H1 (cell line): ENCODE measurements around the gene TSPAN15. TPM values are rescaled to one million over a fixed set of nuclear protein-coding genes. Genes with fewer than 3 reads are reported as not detected.

Experiments
- CTCF ChIA-PET: fragments of 300-600 bp; sonication (Branson Sonifier 250); formaldehyde crosslinking; loops from one replicate; lab custom pipeline; 2021; ENCODE audit not compliant: partially characterized antibody; lab: Charles Lee
- POLR2A ChIA-PET: fragments of 300-600 bp; sonication (Branson Sonifier 250); formaldehyde crosslinking; loops from one replicate; lab custom pipeline; 2021; ENCODE audit warnings: inconsistent platforms; ENCODE audit not compliant: partially characterized antibody; lab: Charles Lee
- DNase-seq, 2 experiments: peaks; one replicate each; pipeline versions ENCODE4 v3.0.0 to v3.0.0-alpha.2; 2010 to 2022; ENCODE audit warnings: low spot score in 2 of 2, low read depth in 1 of 2, mixed read lengths in 1 of 2
- FAIRE-seq: peaks from 2 replicates; lab custom pipeline; 2011; peaks lifted over from hg19 to GRCh38; lab: Jason Lieb, UNC
- H2AFZ ChIP-seq: 2 replicates; pipeline ENCODE4 v1.8.1; 2012; ENCODE audit warnings: low read length, inconsistent platforms
- H2AK5ac ChIP-seq: 2 replicates; pipeline ENCODE4 v1.6.1; 2013; ENCODE audit warnings: low read depth, low read length
- H2BK120ac ChIP-seq: replicated peaks from 2 replicates; pipeline ENCODE3; 2013; ENCODE audit warnings: low read depth, low read length, inconsistent platforms
- H2BK12ac ChIP-seq: 2 replicates; pipeline ENCODE4 v1.6.1; 2013; ENCODE audit warnings: low read depth, low read length
- H2BK15ac ChIP-seq: 2 replicates; pipeline ENCODE4 v1.6.1; 2013; ENCODE audit warnings: low read length
- H2BK20ac ChIP-seq: 2 replicates; pipeline ENCODE4 v1.6.1; 2013; ENCODE audit warnings: low read length
- H2BK5ac ChIP-seq: 2 replicates; pipeline ENCODE4 v1.6.1; 2013; ENCODE audit warnings: low read depth, low read length
- H3K14ac ChIP-seq: 2 replicates; pipeline ENCODE4 v1.6.1; 2013; ENCODE audit warnings: inconsistent platforms; ENCODE audit not compliant: insufficient read length
- H3K18ac ChIP-seq: 2 replicates; pipeline ENCODE4 v1.6.1; 2013; ENCODE audit warnings: low read length; ENCODE audit errors: extremely low read depth
- H3K23ac ChIP-seq: 2 replicates; pipeline ENCODE4 v1.6.1; 2013; ENCODE audit warnings: inconsistent platforms; ENCODE audit not compliant: insufficient read length
- H3K23me2 ChIP-seq: 2 replicates; pipeline ENCODE4 v1.6.1; 2013; ENCODE audit warnings: low read depth, low read length
- H3K27ac ChIP-seq: 2 replicates; pipeline ENCODE4 v1.6.1; 2011; ENCODE audit warnings: low read depth, low read length, inconsistent platforms
- H3K27me3 ChIP-seq, 4 experiments: replicated peaks in 1 of 4; 1 replicate in 1 of 4; 2 replicates in 3 of 4; pipeline versions ENCODE4 v1.6.1 to v1.8.1; 2011 to 2013; ENCODE audit warnings: low read length in 3 of 4, mild to moderate bottlenecking in 3 of 4, inconsistent platforms in 2 of 4, mixed read lengths in 2 of 4, moderate library complexity in 1 of 4; ENCODE audit not compliant: control insufficient read depth in 3 of 4, insufficient read depth in 3 of 4; ENCODE audit errors: extremely low read depth in 1 of 4
- H3K36me3 ChIP-seq, 4 experiments: 2 replicates each; pipeline versions ENCODE4 v1.6.1 to v1.8.1; 2011 to 2013; ENCODE audit warnings: mild to moderate bottlenecking in 4 of 4, low read length in 3 of 4, moderate library complexity in 2 of 4, control low read depth in 1 of 4, inconsistent platforms in 1 of 4; ENCODE audit not compliant: insufficient read depth in 4 of 4, control insufficient read depth in 2 of 4
- H3K4ac ChIP-seq: replicated peaks from 2 replicates; pipeline ENCODE3; 2013; ENCODE audit warnings: low read length, low read depth, mixed read lengths, inconsistent platforms; ENCODE audit not compliant: insufficient read length
- H3K4me1 ChIP-seq, 4 experiments: replicated peaks in 1 of 4; 1 replicate in 1 of 4; 2 replicates in 3 of 4; pipeline versions ENCODE4 v1.6.1 to v1.8.1; 2011 to 2013; ENCODE audit warnings: low read length in 3 of 4, inconsistent platforms in 2 of 4, mixed read lengths in 1 of 4; ENCODE audit not compliant: insufficient read depth in 4 of 4, control insufficient read depth in 3 of 4
- H3K4me2 ChIP-seq, 2 experiments: 2 replicates each; pipeline versions ENCODE4 v1.6.1 to v1.8.1; 2011 to 2013; ENCODE audit warnings: low read depth in 2 of 2, low read length in 2 of 2, control low read depth in 1 of 2, inconsistent platforms in 1 of 2, mild to moderate bottlenecking in 1 of 2; ENCODE audit not compliant: insufficient read depth in 1 of 2
- H3K4me3 ChIP-seq, 4 experiments: fragments of 200-600, 300-600 bp in 1 of 4; sonication (generic), shearing (Covaris generic), sonication (Bioruptor Twin) in 1 of 4; 2 replicates each; pipeline versions ENCODE4 v1.5.1 to v1.8.1; 2011 to 2016; ENCODE audit warnings: low read length in 4 of 4, low read depth in 3 of 4, control low read depth in 2 of 4, inconsistent platforms in 2 of 4, mild to moderate bottlenecking in 2 of 4, mixed read lengths in 1 of 4, moderate library complexity in 1 of 4; ENCODE audit not compliant: insufficient read depth in 2 of 4; ENCODE audit errors: extremely low read depth in 1 of 4
- H3K56ac ChIP-seq: replicated peaks from 2 replicates; pipeline ENCODE3; 2013; ENCODE audit warnings: low read depth, mild to moderate bottlenecking, mixed read lengths, low read length, inconsistent platforms; ENCODE audit not compliant: insufficient read length
- H3K79me1 ChIP-seq: 2 replicates; pipeline ENCODE4 v1.6.1; 2013; ENCODE audit warnings: low read depth, low read length, control low read depth
- H3K79me2 ChIP-seq, 2 experiments: 2 replicates each; pipeline versions ENCODE4 v1.6.1 to v1.8.1; 2012 to 2013; ENCODE audit warnings: low read length in 2 of 2, mild to moderate bottlenecking in 2 of 2, inconsistent platforms in 1 of 2; ENCODE audit not compliant: insufficient read depth in 2 of 2, control insufficient read depth in 1 of 2
- H3K9ac ChIP-seq, 4 experiments: replicated peaks in 1 of 4; 1 replicate in 1 of 4; 2 replicates in 3 of 4; pipeline versions ENCODE4 v1.6.1 to v1.8.1; 2011 to 2013; ENCODE audit warnings: low read depth in 3 of 4, low read length in 3 of 4, control low read depth in 2 of 4, mild to moderate bottlenecking in 2 of 4, moderate library complexity in 2 of 4, inconsistent platforms in 1 of 4; ENCODE audit errors: extremely low read depth in 1 of 4
- H3K9me3 ChIP-seq, 2 experiments: 2 replicates each; pipeline versions ENCODE4 v1.6.1 to v1.8.1; 2012 to 2013; ENCODE audit warnings: mild to moderate bottlenecking in 2 of 2, moderate library complexity in 2 of 2, control low read depth in 1 of 2, inconsistent platforms in 1 of 2, low read depth in 1 of 2, low read length in 1 of 2, mixed read lengths in 1 of 2; ENCODE audit not compliant: insufficient read depth in 2 of 2
- H4K20me1 ChIP-seq, 2 experiments: replicated peaks in 1 of 2; 2 replicates each; pipeline versions ENCODE3 to v1.8.1; 2011 to 2013; ENCODE audit warnings: inconsistent platforms in 2 of 2, low read length in 2 of 2, mild to moderate bottlenecking in 1 of 2; ENCODE audit not compliant: insufficient read depth in 2 of 2, control insufficient read depth in 1 of 2
- H4K5ac ChIP-seq: 2 replicates; pipeline ENCODE4 v1.6.1; 2013; ENCODE audit warnings: low read length, low read depth, mixed read lengths, inconsistent platforms; ENCODE audit not compliant: insufficient read length
- H4K8ac ChIP-seq: 2 replicates; pipeline ENCODE4 v1.8.0; 2013; ENCODE audit warnings: mild to moderate bottlenecking, moderate library complexity, low read length, inconsistent platforms; ENCODE audit not compliant: insufficient read depth; ENCODE audit errors: extremely low read depth
- H4K91ac ChIP-seq: replicated peaks from 2 replicates; pipeline ENCODE3; 2013; ENCODE audit warnings: low read length, mixed read lengths, inconsistent platforms; ENCODE audit not compliant: insufficient read length
- BCL11A ChIP-seq, 2 experiments: IDR thresholded peaks; one replicate each; pipeline ENCODE4 v1.6.1; 2011; ENCODE audit warnings: low read depth in 2 of 2, low read length in 2 of 2, mild to moderate bottlenecking in 2 of 2
- CHD1 ChIP-seq: IDR thresholded peaks from 2 replicates; pipeline ENCODE4 v1.6.1; 2012; ENCODE audit warnings: low read depth, low read length, improper control_type of control experiment
- CREB1 ChIP-seq: IDR thresholded peaks from 2 replicates; pipeline ENCODE4 v1.6.1; 2012; ENCODE audit warnings: inconsistent platforms
- FOSL1 ChIP-seq: IDR thresholded peaks from 2 replicates; pipeline ENCODE4 v1.6.1; 2011; ENCODE audit warnings: mild to moderate bottlenecking, low read depth, low read length, moderate library complexity; ENCODE audit not compliant: insufficient read depth
- HDAC6 ChIP-seq: IDR thresholded peaks from one replicate; pipeline ENCODE4 v1.7.1; 2012; ENCODE audit warnings: low read depth, mild to moderate bottlenecking, inconsistent platforms, low read length, moderate library complexity
- SIRT6 ChIP-seq: IDR thresholded peaks from one replicate; pipeline ENCODE4 v1.7.1; 2012; ENCODE audit warnings: low read length, inconsistent platforms
- WGBS, 2 experiments: shearing (Covaris generic) in 1 of 2; methylation state at CpG; one replicate each; pipeline versions ENCODE4 v1.1.6 to v1.1.7; 2013 to 2015; ENCODE audit warnings: low lambda C conversion rate in 2 of 2, mixed read lengths in 2 of 2, inconsistent platforms in 1 of 2, low coverage in 1 of 2, missing lambda C conversion rate in 1 of 2; ENCODE audit not compliant: insufficient replicate concordance in 2 of 2, insufficient coverage in 1 of 2, insufficient read length in 1 of 2; ENCODE audit errors: extremely low coverage in 1 of 2, missing lambda C conversion rate in 1 of 2; 5-methylcytosine and 5-hydroxymethylcytosine counted together
- polyA plus RNA-seq, 7 experiments: library from polyadenylated mRNA; depleted of rRNA in 3 of 7; stranded (reverse) in 5 of 7; unstranded in 2 of 7; fragments of >200 nt in 5 of 7; fragments of 200-250 nt in 2 of 7; gene quantifications; 1 replicate in 5 of 7; 2 replicates in 1 of 7; 4 replicates in 1 of 7; pipeline versions ENCODE4 v1.2.1 to v1.2.3, GENCODE V29; 2011 to 2013; ENCODE audit warnings: missing spikeins in 2 of 7, mixed read lengths in 2 of 7
- total RNA-seq: library from RNA; stranded (reverse); fragmentation: NEBNext Ultra II Directional; extraction: Animal tissue kit (Norgen Biotek cat#: 25700); gene quantifications from 2 replicates; pipeline ENCODE4 v1.2.1, GENCODE V29; 2021

Gene TSPAN15
- total and polyA plus RNA-seq, 2 of the 8 experiments (the other 6 are each of a cell fraction or from before 2014, with no cell fraction given), result 9.7 to 20.0 TPM

DNA sequence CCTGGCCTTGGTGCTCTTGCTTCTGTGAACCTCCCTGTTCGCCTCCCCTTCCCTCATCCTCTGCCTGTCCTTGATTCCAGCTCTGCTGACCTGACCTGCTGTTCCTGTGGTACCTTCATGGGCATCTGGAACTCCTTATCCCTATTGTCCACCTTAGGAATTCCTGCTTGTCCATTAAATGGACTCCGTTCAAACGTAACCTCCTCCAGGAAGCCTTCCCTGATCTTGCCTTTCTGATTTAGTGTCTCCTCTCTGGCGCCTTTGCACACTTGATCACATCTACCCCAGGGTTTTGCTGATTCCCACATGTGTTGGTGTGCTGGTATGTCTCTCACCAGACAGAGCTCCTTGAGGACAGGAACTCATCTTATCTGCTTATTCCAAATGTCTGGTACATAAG, 20.9 kb downstream of the TSPAN15 start:
- TF ChIP-seq HDAC6 (no peak), CHD1 (no peak), BCL11A (IDR thresholded peaks at IDR 0.05; ENCODE audit: low read depth in 2 of 2, low read length in 2 of 2) (no peak), CREB1 (no peak), SIRT6 (no peak), FOSL1 (no peak)
- Histone ChIP-seq H2BK15ac (no peak overlapping the region), H3K27ac (no peak overlapping the region), H3K4me2 (no peak overlapping the region), H3K79me2 (no peaks in the 10 kb centered on the region), H2AK5ac (no peak overlapping the region), H3K23me2 (no peaks in the 10 kb centered on the region), H4K20me1 (no peaks in the 10 kb centered on the region), H2BK20ac (no peak overlapping the region), H4K91ac (no peak overlapping the region), H2BK120ac (no peak overlapping the region), H2BK5ac (no peak overlapping the region), H3K14ac (no peak overlapping the region), H3K4ac (no peak overlapping the region), H4K5ac (no peak overlapping the region), H3K23ac (no peak overlapping the region), H3K4me3 (no peak overlapping the region), H3K18ac (no peak overlapping the region), H3K27me3 (no peaks in the 10 kb centered on the region), H3K9me3 (no peaks in the 10 kb centered on the region), H4K8ac (no peak overlapping the region), H3K4me1 (peaks cover 0 to 5% (median 0%) of the 10 kb centered on the region in 4 experiments; a peak in 4 of 7 replicates), H2BK12ac (no peak overlapping the region), H2AFZ (no peak overlapping the region), H3K56ac (no peak overlapping the region), H3K79me1 (no peaks in the 10 kb centered on the region), H3K9ac (no peak overlapping the region), H3K36me3 (no peaks in the 10 kb centered on the region)
- DNase-seq, result no peak
- no peak for FAIRE-seq
- POLR2A ChIA-PET, result no interaction called here
- 84% methylated on average over 4 of the region's 4 CpGs; no CpG with 5 or more reads in 1 of the 2 experiments for WGBS, 2 experiments
- CTCF ChIA-PET, result interaction anchor here (9.5 kb wide), 1 partner anchor 23 kb away, joined by 92 read pairs; the partner anchor contains the start of gene TSPAN15
